ENCODE data around the gene UNKL.
"Not testable (repeated sequence)": the region's sequence is repeated elsewhere in the genome, so short reads cannot be mapped to it uniquely, and the experiment has no call there.

UNKL gene

DNA sequence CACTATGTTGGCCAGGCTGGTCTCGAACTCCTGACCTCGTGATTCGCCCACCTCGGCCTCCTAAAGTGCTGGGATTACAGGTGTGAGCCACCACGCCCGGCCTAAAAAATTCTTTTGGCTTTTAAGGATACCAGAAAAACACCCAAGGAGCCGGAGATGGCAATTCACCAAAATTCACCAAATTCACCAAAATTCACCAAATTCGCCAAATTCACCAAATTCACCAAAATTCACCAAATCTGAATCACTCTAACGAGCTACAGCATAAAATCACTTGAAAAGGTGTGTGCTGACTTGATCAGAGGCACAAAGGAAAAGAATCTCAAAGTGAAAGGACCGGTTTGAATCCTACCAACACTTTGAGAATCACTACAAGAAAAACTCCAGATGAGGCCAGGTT, 85.5 kb downstream of the UNKL start:
- H3K4me1 ChIP-seq (ENCODE audit: control insufficient read depth, insufficient read depth, low read length); H3K4me3 ChIP-seq (ENCODE audit: low read length); H3K9me3 ChIP-seq (ENCODE audit: control insufficient read depth, low read length); DNase-seq (ENCODE audit: low read depth); H3K9ac ChIP-seq (ENCODE audit: low read length): not testable (repeated sequence)
- Histone ChIP-seq H3K27me3 (replicated peaks; ENCODE audit: control insufficient read depth, insufficient read depth, low read length) (peaks cover 18% of the 10 kb centered on the region), H3K36me3 (ENCODE audit: control insufficient read depth, insufficient read depth, low read length, severe bottlenecking) (peaks cover 16% of the 10 kb centered on the region)

DNA sequence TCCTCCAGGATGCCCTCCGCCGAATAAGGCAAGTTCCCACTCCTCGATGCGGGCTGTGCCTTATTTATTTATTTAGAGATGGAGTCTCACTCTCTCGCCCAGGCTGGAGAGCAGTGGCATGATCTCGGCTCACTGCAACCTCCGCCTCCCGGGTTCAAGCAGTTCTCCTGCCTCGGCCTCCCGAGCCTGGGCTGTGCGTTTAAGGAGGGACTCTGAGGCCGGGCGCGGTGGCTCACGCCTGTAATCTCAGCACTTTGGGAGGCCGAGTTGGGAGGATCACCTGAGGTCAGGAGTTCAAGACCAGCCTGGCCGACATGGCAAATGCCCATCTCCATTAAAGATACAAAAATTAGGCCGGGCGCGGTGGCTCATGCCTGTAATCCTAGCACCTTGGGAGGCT, 86.4 kb downstream of the UNKL start:
- not testable (repeated sequence) for H3K9me3 ChIP-seq (ENCODE audit: control insufficient read depth, low read length); H3K9ac ChIP-seq (ENCODE audit: low read length); H3K4me3 ChIP-seq (ENCODE audit: low read length); DNase-seq (ENCODE audit: low read depth); H3K4me1 ChIP-seq (ENCODE audit: control insufficient read depth, insufficient read depth, low read length)
- Histone ChIP-seq H3K27me3 (replicated peaks; ENCODE audit: control insufficient read depth, insufficient read depth, low read length) (peaks cover 18% of the 10 kb centered on the region), H3K36me3 (ENCODE audit: control insufficient read depth, insufficient read depth, low read length, severe bottlenecking) (peaks cover 25% of the 10 kb centered on the region)

DNA sequence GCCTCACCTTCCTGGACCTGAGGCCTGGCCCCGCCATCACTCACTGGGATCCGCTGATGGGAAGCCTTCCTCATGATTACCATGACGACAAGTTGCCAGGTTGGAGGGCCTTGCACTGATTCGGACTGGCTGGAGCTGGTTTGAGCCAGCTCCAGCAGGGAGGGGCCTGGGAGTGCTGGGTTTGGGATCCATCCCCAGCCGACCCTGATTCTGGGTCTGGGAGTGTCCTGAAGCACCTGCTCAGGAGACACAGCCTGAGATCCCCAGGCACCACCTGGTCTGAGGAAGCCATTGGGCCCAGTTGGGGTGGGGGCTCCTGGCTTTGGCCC, 86.9 kb downstream of the UNKL start:
- Histone ChIP-seq H3K36me3 (ENCODE audit: control insufficient read depth, insufficient read depth, low read length, severe bottlenecking) (peaks cover 25% of the 10 kb centered on the region), H3K4me3 (ENCODE audit: low read length) (no peak overlapping the region), H3K9ac (ENCODE audit: low read length) (no peak overlapping the region), H3K27me3 (replicated peaks; ENCODE audit: control insufficient read depth, insufficient read depth, low read length) (peaks cover 15% of the 10 kb centered on the region), H3K4me1 (ENCODE audit: control insufficient read depth, insufficient read depth, low read length) (no peaks in the 10 kb centered on the region), H3K9me3 (ENCODE audit: control insufficient read depth, low read length) (peaks cover 4% of the 10 kb centered on the region)
- DNase-seq (ENCODE audit: low read depth), result no peak

DNA sequence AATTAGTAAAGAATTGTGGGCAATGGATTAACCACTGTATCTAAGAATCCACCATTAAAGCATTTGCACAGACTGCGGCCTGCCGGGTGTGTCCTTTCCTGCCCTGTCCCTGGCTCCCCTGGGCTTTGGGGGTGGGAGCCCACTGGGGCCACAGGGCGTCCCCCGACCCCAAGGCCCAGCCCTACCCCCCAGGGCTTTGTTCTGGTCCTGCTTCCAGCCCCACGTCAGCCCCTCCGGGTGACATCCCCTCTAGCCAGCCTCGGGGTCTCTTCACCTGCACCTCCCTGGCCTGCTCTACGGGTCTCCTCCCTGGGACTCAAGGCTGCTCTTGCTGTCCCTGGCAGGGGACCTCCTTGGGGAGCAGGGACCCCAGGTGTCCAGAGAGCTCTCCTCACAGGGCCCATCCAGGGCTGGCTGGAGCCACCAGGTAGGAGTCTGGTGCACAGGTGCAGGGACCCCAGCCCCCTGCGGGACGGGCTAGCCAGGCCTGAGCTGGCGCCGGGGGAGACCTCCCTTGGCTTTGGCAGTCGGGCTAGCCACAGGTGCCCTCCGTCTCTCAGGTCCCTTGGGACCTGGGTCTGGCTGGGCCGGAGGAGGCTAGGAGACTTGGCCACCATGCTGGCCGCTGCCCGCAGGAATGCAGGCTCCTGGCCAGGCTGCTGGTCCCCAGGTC, 87.4 kb downstream of the UNKL start:
- peaks cover 25% of the 10 kb centered on the region for H3K36me3 ChIP-seq (ENCODE audit: control insufficient read depth, insufficient read depth, low read length, severe bottlenecking)
- H3K9ac ChIP-seq (ENCODE audit: low read length), result no peak overlapping the region
- H3K27me3 ChIP-seq (replicated peaks; ENCODE audit: control insufficient read depth, insufficient read depth, low read length), result peaks cover 10% of the 10 kb centered on the region
- no peak for DNase-seq (ENCODE audit: low read depth)
- no peak overlapping the region for H3K4me3 ChIP-seq (ENCODE audit: low read length)
- H3K4me1 ChIP-seq (ENCODE audit: control insufficient read depth, insufficient read depth, low read length), result no peaks in the 10 kb centered on the region
- H3K9me3 ChIP-seq (ENCODE audit: control insufficient read depth, low read length), result peaks cover 4% of the 10 kb centered on the region

DNA sequence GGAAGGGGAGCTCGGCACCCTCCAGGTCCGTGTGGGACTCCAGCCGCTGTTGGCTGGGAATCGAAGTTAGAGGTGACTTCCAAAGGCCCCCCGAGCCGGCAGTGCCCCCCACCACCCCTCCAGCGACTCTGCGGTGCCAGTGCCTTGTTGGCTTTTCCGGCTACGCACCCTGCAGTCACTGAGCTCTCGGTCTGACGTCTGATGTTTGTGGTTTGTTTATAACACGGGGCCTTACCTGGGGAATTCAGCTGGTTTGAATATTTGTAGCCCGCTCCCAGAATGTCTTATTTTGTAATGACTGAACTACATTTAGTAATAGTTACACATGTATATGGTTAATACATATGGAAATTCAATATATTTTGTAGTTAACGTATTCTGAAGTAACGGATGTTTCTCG, 88.1 kb downstream of the UNKL start:
- peaks cover 30% of the 10 kb centered on the region for H3K36me3 ChIP-seq (ENCODE audit: control insufficient read depth, insufficient read depth, low read length, severe bottlenecking)
- DNase-seq (ENCODE audit: low read depth), result no peak
- no peaks in the 10 kb centered on the region for H3K4me1 ChIP-seq (ENCODE audit: control insufficient read depth, insufficient read depth, low read length)
- H3K9ac ChIP-seq (ENCODE audit: low read length), result no peak overlapping the region
- peaks cover 3% of the 10 kb centered on the region for H3K27me3 ChIP-seq (replicated peaks; ENCODE audit: control insufficient read depth, insufficient read depth, low read length)
- no peak overlapping the region for H3K4me3 ChIP-seq (ENCODE audit: low read length)
- H3K9me3 ChIP-seq (ENCODE audit: control insufficient read depth, low read length), result peaks cover 4% of the 10 kb centered on the region

DNA sequence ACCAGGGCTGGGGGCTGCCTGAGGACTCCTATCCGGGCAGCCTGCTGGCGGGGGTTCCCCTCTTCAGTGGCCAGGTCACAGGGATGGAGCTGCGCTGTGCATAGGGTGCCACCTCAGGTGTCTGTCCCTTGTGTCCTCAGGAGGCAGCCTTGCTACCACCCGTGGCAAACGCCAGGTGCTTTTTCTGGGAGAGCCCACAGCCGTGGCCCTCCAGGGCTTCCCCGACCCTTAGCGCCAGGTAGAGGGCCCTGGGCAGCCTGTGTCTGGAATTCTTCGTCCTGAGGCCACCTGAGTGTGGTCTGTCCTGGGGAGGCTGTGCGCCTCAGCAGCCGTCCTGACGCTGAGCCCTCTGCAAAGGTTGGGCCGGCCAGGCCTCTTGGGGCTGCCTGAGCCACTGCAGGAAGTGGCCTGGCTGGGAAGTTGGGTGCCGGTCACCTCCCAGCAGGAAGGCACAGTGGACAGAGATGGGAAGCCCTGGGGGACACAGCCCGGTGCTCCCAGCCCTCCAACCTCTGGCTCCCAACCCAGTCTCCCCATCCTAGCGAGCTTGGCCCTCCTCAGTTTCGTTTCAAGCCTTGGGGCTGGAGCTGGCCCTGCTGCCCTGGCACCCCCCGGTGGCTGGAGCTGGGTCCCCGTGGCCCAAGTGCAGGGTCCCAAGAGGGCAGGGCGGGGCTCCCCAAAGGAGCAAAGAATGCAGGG, 88.7 kb downstream of the UNKL start:
- Histone ChIP-seq H3K27me3 (replicated peaks; ENCODE audit: control insufficient read depth, insufficient read depth, low read length) (no peaks in the 10 kb centered on the region), H3K4me3 (ENCODE audit: low read length) (no peak overlapping the region), H3K36me3 (ENCODE audit: control insufficient read depth, insufficient read depth, low read length, severe bottlenecking) (peaks cover 35% of the 10 kb centered on the region), H3K9me3 (ENCODE audit: control insufficient read depth, low read length) (peaks cover 4% of the 10 kb centered on the region), H3K4me1 (ENCODE audit: control insufficient read depth, insufficient read depth, low read length) (no peaks in the 10 kb centered on the region), H3K9ac (ENCODE audit: low read length) (no peak overlapping the region)
- DNase-seq (ENCODE audit: low read depth), result no peak

DNA sequence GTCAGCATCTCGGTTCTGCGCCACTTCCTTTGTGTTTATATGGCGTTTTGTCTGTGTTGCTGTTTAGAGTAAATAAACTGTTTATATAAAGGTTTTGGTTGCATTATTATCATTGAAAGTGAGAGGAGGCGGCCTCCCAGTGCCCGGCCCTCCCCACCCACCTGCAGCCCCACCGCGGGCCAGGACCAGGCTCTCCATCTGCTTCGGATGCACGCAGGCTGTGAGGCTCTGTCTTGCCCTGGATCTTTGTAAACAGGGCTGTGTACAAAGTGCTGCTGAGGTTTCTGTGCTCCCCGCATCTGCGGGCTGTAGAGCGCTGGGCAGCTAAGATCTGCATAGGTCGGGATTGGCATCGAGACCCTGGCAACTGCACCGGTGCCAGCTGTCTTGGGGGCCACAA, 89.2 kb downstream of the UNKL start:
- no peak overlapping the region for H3K4me3 ChIP-seq (ENCODE audit: low read length)
- peaks cover under 1% of the 10 kb centered on the region for H3K9me3 ChIP-seq (ENCODE audit: control insufficient read depth, low read length)
- DNase-seq (ENCODE audit: low read depth), result no peak
- no peaks in the 10 kb centered on the region for H3K27me3 ChIP-seq (replicated peaks; ENCODE audit: control insufficient read depth, insufficient read depth, low read length)
- peaks cover 40% of the 10 kb centered on the region for H3K36me3 ChIP-seq (ENCODE audit: control insufficient read depth, insufficient read depth, low read length, severe bottlenecking)
- no peak overlapping the region for H3K9ac ChIP-seq (ENCODE audit: low read length)
- no peaks in the 10 kb centered on the region for H3K4me1 ChIP-seq (ENCODE audit: control insufficient read depth, insufficient read depth, low read length)

DNA sequence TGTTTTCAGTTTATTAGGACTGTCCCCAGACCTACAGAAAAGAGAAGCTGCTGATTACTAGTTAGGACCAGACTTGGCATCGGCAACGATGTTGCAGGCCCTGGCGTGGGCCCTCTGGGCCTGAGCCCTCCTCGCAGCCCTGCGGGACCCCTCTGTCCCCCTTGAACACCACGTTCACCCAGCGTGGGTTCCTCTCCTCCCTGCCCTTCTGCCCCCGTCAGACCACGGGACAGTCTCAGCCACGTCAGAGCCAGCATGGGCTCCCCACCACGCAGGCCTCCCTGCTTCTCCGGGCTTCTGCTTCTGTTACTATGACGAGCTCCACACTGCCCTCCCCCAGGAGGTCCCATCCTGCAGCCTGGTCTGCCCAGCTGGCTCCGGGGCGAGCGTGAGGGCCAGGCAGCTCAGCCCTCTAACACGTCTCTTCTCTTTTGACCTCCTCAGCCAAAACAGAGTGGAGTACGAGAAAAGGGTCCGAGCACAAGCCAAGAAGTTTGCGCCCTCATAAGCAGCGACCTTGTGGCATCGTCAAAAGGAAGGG, 90.1 kb downstream of the UNKL start:
- Histone ChIP-seq H3K27me3 (replicated peaks; ENCODE audit: control insufficient read depth, insufficient read depth, low read length) (no peaks in the 10 kb centered on the region), H3K4me3 (ENCODE audit: low read length) (no peak overlapping the region), H3K9ac (ENCODE audit: low read length) (no peak overlapping the region), H3K9me3 (ENCODE audit: control insufficient read depth, low read length) (no peaks in the 10 kb centered on the region), H3K4me1 (ENCODE audit: control insufficient read depth, insufficient read depth, low read length) (no peaks in the 10 kb centered on the region), H3K36me3 (ENCODE audit: control insufficient read depth, insufficient read depth, low read length, severe bottlenecking) (peaks cover 49% of the 10 kb centered on the region)
- DNase-seq (ENCODE audit: low read depth), result no peak

DNA sequence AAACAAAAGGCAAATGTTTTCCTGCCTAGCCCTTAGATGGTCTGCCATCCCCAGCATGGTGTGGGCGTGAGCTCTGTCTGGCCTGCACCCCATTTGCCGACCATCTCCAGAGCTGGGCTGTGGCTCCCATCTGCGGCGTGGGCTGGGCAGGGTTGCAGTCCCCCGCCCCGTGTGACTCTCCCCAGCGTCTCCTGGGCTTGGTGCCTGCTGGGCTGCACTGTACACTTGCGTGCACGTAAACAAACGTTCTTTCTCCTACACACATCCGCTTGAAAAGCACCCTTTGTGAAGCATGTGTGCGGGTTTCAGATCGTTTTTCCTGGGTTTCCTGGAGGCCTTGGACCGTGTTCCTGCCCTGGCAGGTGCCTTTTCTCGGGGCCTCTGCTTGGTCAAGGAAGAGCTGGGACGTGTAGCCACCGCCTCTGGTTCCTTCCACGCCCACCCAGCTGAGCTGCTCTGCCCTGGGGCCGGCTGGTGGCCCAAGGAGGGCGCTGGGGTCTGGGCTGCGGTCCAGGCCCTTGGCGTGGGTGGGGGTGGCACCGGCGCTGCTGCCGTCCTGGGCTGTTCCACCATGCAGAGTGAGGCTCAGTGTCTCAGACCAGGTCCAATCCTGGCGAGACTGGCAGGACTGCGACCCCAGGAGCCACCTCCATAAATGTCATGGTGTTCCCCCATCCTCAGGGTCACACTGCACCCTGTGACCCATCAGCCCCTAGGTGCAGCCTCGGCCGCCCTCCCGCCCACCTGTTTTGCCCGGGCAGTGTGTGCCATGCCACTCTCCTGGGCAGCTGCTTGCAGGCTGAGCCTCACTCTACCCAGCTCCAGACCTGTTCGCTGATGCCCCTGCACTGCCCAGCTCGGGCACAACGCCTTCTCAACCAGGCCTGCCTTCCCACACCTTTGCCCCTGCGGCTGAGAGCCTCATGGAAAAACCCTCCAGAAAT, 90.9 kb downstream of the UNKL start:
- no peak for DNase-seq (ENCODE audit: low read depth)
- Histone ChIP-seq H3K36me3 (ENCODE audit: control insufficient read depth, insufficient read depth, low read length, severe bottlenecking) (peaks cover 57% of the 10 kb centered on the region), H3K4me3 (ENCODE audit: low read length) (no peak overlapping the region), H3K9ac (ENCODE audit: low read length) (no peak overlapping the region), H3K9me3 (ENCODE audit: control insufficient read depth, low read length) (no peaks in the 10 kb centered on the region), H3K27me3 (replicated peaks; ENCODE audit: control insufficient read depth, insufficient read depth, low read length) (no peaks in the 10 kb centered on the region), H3K4me1 (ENCODE audit: control insufficient read depth, insufficient read depth, low read length) (no peaks in the 10 kb centered on the region)

DNA sequence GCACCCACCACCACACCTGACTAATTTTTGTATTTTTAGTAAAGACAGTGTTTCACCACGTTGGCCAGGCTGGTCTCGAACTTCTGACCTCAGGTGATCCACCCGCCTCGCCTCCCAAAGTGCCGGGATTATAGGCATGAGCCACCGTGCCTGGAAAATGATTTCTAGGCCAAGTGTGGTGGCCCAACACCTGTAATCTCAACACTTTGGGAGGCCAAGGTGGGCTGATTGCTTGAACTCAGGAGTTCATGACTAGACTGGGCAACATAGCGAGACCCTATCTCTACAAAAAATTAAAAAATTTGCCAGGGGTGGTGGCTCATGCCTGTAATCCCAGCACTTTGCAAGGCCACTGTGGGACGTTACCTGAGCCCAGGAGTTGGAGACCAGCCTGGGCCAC, 92.1 kb downstream of the UNKL start:
- no peak overlapping the region for H3K9ac ChIP-seq (ENCODE audit: low read length)
- H3K36me3 ChIP-seq (ENCODE audit: control insufficient read depth, insufficient read depth, low read length, severe bottlenecking), result peaks cover 69% of the 10 kb centered on the region
- H3K9me3 ChIP-seq (ENCODE audit: control insufficient read depth, low read length), result no peaks in the 10 kb centered on the region
- no peak for DNase-seq (ENCODE audit: low read depth)
- no peaks in the 10 kb centered on the region for H3K4me1 ChIP-seq (ENCODE audit: control insufficient read depth, insufficient read depth, low read length)
- no peak overlapping the region for H3K4me3 ChIP-seq (ENCODE audit: low read length)
- H3K27me3 ChIP-seq (replicated peaks; ENCODE audit: control insufficient read depth, insufficient read depth, low read length), result no peaks in the 10 kb centered on the region

DNA sequence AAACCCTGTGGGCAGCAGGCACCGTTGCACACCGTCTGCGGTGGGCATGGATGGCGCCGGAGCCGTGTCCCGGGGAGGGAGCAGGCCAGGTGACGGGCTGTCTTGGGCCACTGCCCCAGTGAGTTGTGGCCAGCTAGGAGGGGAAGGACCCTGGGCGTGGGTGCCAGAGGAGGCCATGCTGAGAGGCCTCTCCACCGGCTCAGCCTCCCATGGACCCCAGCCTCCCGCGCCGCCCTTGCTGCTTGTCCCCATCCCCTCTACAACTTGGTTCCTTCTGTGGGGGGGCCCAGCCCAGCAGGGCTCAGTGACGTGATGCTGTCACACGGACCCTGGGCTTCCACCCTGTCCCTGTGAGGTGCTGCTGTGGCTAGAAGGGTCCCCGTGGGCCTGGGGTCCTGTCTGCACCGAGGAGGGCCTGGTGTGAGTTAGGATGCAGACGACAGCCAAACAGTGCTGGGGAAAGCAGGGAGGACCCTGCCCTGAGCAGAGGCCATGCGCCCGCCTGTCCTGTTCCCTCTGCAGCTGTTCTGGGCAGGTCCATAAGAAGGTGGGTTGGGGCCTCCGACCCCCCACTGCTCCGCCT, 93.8 kb downstream of the UNKL start:
- Histone ChIP-seq H3K9me3 (ENCODE audit: control insufficient read depth, low read length) (no peaks in the 10 kb centered on the region), H3K4me3 (ENCODE audit: low read length) (no peak overlapping the region), H3K36me3 (ENCODE audit: control insufficient read depth, insufficient read depth, low read length, severe bottlenecking) (peaks cover 85% of the 10 kb centered on the region), H3K27me3 (replicated peaks; ENCODE audit: control insufficient read depth, insufficient read depth, low read length) (no peaks in the 10 kb centered on the region), H3K4me1 (ENCODE audit: control insufficient read depth, insufficient read depth, low read length) (no peaks in the 10 kb centered on the region), H3K9ac (ENCODE audit: low read length) (no peak overlapping the region)
- DNase-seq (ENCODE audit: low read depth), result no peak
